IPS DF 4.7 (cell line): ENCODE data around the gene HES4.
"Not testable (repeated sequence)": the region's sequence is repeated elsewhere in the genome, so short reads cannot be mapped to it uniquely, and the experiment has no call there.

Experiments used
- DNase-seq: peaks from one replicate; pipeline ENCODE4 v3.0.0-alpha.2; 2013; ENCODE audit warnings: low spot score; ENCODE audit errors: extremely low read depth

The HES4 gene

GRCh38 chr1:1018321-1018685 is 18.4 kb upstream of the HES4 start:
- DNase-seq = not testable (repeated sequence)

GRCh38 chr1:1017397-1018320 is 17.8 kb upstream of the HES4 start:
- not testable (repeated sequence) for DNase-seq

GRCh38 chr1:1014799-1015681 is 15.1 kb upstream of the HES4 start:
- DNase-seq = no peak

GRCh38 chr1:1013922-1014648 is 14.2 kb upstream of the HES4 start:
- DNase-seq = no peak

GRCh38 chr1:1013105-1013921 is 13.4 kb upstream of the HES4 start, which contains the start of gene ISG15:
ISG15 (plus strand) TSS chr1:1013497; CDS start chr1:1013574, 77 bp downstream.
- no peak for DNase-seq

GRCh38 chr1:1012736-1013104 is 12.8 kb upstream of the HES4 start:
- DNase-seq = not testable (repeated sequence)

- DNase-seq = no peak
Measured at GRCh38 chr1:1011396-1011949, 11.6 kb upstream of the HES4 start.

- DNase-seq = not testable (repeated sequence)
Measured at GRCh38 chr1:1010131-1010530, 10.2 kb upstream of the HES4 start.

- no peak for DNase-seq
Measured at GRCh38 chr1:1006305-1007159, 6.6 kb upstream of the HES4 start.

- DNase-seq = no peak
Measured at GRCh38 chr1:1005774-1006304, 5.9 kb upstream of the HES4 start.

- DNase-seq = no peak
Measured at GRCh38 chr1:1004780-1005697, 5.1 kb upstream of the HES4 start.

- DNase-seq = no peak
Measured at GRCh38 chr1:1004420-1004779, 4.5 kb upstream of the HES4 start.

- DNase-seq = no peak
Measured at GRCh38 chr1:1003618-1004419, 3.9 kb upstream of the HES4 start.

- DNase-seq = no peak
Measured at GRCh38 chr1:1001057-1001783, 1.3 kb upstream of the HES4 start.

GRCh38 chr1:1000357-1001056 is 610 bp upstream of the HES4 start:
- no peak for DNase-seq
